HG03103 (cell line): Measurements from ENCODE around the gene C1orf105.

Experiments used
- ATAC-seq: cut with Tn5 transposase; IDR thresholded peaks from one replicate; pipeline ENCODE4 v1.9.1; 2021; ENCODE audit warnings: low read depth; ENCODE audit not compliant: unreplicated experiment

C1orf105 gene

GRCh38 chr1:172453153-172453545 lies 32.7 kb downstream of the C1orf105 start:
- no peak for ATAC-seq

- no peak for ATAC-seq
Measured at GRCh38 chr1:172453607-172454006, 33.1 kb downstream of the C1orf105 start.

- no peak for ATAC-seq
Measured at GRCh38 chr1:172455451-172455850, 35.0 kb downstream of the C1orf105 start.

- no peak for ATAC-seq
Measured at GRCh38 chr1:172456344-172456769, 35.9 kb downstream of the C1orf105 start.

GRCh38 chr1:172457479-172458130 lies 37.1 kb downstream of the C1orf105 start:
- ATAC-seq, result no peak

- no peak for ATAC-seq
Measured at GRCh38 chr1:172460177-172460576, 39.7 kb downstream of the C1orf105 start.

DNA sequence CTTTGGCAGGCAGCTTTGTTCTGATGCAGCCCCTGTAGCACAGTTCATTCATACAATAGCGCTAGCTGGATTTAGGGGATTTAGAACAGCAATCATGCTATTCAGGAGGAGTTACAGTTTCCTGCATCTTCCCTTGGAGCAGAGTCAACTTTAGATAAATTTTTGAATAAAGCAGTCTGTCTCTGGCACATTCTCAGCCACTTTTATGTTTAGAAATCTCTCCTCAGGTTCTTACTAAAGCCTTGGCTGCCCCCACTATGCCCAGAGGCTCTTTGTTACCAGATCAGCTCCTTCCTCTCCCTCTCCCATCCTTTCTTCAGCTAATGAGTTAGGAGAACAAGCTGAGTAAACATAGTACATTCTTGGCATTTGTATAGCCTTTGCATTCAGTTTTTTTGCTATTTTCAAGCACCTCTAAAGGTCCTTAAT lies 40.4 kb downstream of the C1orf105 start:
- no peak for ATAC-seq

DNA sequence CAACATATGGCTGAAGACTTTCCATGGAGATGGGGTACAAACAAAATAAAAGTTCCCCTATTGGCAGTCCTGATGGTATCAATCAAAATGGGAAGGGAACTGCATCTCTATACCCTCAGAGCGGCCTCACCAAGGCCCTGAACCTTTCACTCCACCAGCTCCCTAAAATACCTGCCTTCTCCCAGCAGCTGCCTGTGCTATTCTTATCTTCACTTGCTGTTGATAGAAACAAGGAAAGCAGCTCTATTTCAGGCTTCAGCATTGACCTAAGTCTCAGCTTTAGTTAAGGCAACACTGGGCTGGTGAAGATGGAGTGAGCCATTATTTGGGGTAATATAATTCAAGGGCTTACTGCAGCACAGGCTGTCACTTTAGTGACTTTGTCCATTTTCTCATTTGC lies 45.1 kb downstream of the C1orf105 start:
- ATAC-seq, result no peak

- no peak for ATAC-seq
Measured at GRCh38 chr1:172466795-172467407, 46.4 kb downstream of the C1orf105 start.

- ATAC-seq, result no peak
Measured at GRCh38 chr1:172467446-172467845, 47.0 kb downstream of the C1orf105 start.

DNA sequence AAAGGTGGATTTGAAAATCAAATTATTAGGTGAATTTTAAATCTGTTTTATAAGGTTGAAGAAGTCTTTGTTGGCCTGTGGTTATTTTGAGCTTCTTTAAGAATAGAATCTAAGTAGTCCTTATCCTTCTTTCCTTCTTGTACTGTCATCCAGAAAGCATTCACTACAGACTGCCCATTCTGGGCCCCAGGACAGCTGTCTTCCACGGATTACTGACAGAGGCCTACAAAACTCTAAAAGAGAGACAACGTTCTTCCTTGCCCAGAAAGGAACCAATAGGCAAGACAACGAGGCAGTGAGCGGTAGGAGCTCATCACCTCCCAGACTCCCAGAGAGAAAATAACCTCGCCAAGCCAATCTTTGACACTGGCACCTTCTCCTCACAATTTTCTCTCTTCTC lies 47.8 kb downstream of the C1orf105 start:
- no peak for ATAC-seq

GRCh38 chr1:172469717-172470116 lies 49.2 kb downstream of the C1orf105 start:
- no peak for ATAC-seq

DNA sequence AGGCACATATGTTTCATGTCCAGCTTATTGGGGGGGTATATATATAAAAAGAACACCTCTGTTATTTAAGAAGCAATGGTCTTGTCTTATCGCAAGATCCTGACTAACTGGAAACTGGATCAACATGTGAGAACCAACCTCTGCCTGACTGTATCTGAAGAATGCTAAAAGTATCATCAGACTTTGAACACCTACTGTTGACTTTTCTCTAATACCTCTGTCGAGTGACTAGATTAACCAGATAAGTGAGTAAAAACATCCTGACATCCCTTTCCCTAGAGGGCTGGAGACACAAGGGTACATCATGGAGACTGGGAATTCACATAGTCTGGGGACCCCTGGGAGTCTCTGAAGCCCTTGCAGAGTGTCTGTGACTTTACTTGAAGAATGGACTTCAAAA lies 49.7 kb downstream of the C1orf105 start:
- no peak for ATAC-seq

- no peak for ATAC-seq
Measured at GRCh38 chr1:172471666-172472065, 51.2 kb downstream of the C1orf105 start.

DNA sequence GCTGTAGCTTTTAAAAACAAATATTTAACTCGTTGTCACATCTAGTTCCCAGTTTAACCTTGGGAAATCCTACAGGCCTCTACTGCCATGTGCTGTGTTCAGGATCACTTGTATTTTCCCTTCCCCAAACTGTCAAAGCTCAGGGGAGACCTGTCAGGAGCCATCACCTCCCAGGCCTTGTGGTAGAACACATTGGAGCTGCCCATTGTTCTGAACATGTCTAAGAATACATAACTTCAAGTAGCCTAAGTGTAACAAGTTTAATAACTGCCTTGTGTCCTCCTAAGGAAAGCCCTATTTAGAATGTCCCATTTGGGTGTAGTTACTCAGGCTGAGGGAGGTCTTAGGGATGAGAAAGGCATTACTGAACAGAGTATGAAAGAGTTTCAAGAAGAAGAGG lies 52.0 kb downstream of the C1orf105 start:
- no peak for ATAC-seq

GRCh38 chr1:172473302-172473701 lies 52.8 kb downstream of the C1orf105 start:
- no peak for ATAC-seq

DNA sequence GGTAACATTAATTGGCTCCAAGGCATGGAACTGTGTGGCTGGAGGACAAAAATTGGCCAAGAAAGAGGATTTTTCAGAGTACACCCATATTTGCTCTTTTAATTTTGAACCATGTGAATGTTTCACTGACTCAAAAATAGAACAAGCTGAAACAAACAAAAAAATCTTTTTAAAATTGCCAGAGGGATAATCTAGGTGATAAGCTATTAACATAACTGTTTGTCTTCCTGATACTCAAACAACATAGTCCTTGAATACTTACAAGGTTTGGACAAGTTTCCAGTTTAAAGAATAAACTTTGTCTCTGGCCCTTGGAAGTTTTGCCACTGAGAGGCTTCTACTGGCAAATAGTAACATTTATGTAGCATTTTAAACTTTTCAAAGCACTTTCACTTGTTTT lies 53.4 kb downstream of the C1orf105 start:
- no peak for ATAC-seq

- ATAC-seq, result no peak
Measured at GRCh38 chr1:172476218-172476811, 55.8 kb downstream of the C1orf105 start.

GRCh38 chr1:172477216-172477615 lies 56.7 kb downstream of the C1orf105 start:
- no peak for ATAC-seq

GRCh38 chr1:172477741-172478140 lies 57.3 kb downstream of the C1orf105 start:
- ATAC-seq, result no peak

GRCh38 chr1:172478485-172478884 lies 58.0 kb downstream of the C1orf105 start:
- no peak for ATAC-seq

DNA sequence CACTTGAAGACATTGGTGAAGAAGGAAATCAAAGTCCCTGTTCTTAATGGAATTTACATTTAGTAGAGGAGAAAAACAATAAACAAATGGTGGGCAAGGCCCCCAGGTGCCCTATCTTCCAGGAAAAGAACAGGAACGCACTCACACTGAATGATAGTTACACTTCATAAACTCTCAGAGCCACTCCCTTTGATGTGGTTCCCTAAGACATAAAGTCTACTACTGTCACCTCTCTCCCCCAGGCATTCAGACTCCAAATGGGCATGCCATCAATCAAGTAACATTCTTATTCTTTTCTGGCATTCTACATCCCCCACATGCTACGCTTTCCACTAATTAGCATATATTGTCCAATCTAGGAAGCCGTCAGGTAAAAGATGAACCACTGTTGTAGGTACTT lies 59.9 kb downstream of the C1orf105 start:
- ATAC-seq, result no peak
